HL-60 (cell line): ENCODE results near the gene GRIN1.

Source experiments
- DNase-seq, 2 experiments: peaks; one replicate each; pipeline ENCODE4 v3.0.0-alpha.2; 2010 to 2020; ENCODE audit warnings: low read depth in 1 of 2, low spot score in 1 of 2
- H3K27ac ChIP-seq: fragments of 250-450 bp; sonication (Bioruptor Pico); replicated peaks from 2 replicates; pipeline ENCODE4 v1.5.1; 2020; ENCODE audit warnings: mild to moderate bottlenecking, moderate library complexity
- H3K27me3 ChIP-seq: fragments of 250-450 bp; sonication (Bioruptor Pico); 2 replicates; pipeline ENCODE4 v1.5.1; 2021; ENCODE audit warnings: mild to moderate bottlenecking, moderate library complexity; ENCODE audit not compliant: insufficient read depth, poor library complexity, severe bottlenecking
- H3K4me3 ChIP-seq: replicated peaks from 2 replicates; pipeline ENCODE4 v1.5.1; 2011; ENCODE audit warnings: mild to moderate bottlenecking, control low read depth, low read length; ENCODE audit not compliant: insufficient read depth
- GABPA ChIP-seq: IDR thresholded peaks from 2 replicates; pipeline ENCODE4 v1.6.1; 2012; ENCODE audit warnings: low read depth
- POLR2AphosphoS5 ChIP-seq: IDR thresholded peaks from 2 replicates; pipeline ENCODE4 v1.6.1; 2012; ENCODE audit warnings: low read depth
- SPI1 ChIP-seq: IDR thresholded peaks from 2 replicates; pipeline ENCODE4 v1.6.1; 2012; ENCODE audit warnings: low read depth, mild to moderate bottlenecking, borderline replicate concordance
- TF ChIP-seq, protein P1 (sequence below): IDR thresholded peaks from one replicate; pipeline ENCODE4 v1.5.1; 2011; ENCODE audit warnings: low read length, control low read depth, inconsistent platforms; ENCODE audit not compliant: insufficient read depth
- TF ChIP-seq, protein P2 (sequence below): IDR thresholded peaks from 2 replicates; pipeline ENCODE4 v1.6.1; 2012; ENCODE audit warnings: low read depth; ENCODE audit not compliant: insufficient replicate concordance

Gene GRIN1

DNA sequence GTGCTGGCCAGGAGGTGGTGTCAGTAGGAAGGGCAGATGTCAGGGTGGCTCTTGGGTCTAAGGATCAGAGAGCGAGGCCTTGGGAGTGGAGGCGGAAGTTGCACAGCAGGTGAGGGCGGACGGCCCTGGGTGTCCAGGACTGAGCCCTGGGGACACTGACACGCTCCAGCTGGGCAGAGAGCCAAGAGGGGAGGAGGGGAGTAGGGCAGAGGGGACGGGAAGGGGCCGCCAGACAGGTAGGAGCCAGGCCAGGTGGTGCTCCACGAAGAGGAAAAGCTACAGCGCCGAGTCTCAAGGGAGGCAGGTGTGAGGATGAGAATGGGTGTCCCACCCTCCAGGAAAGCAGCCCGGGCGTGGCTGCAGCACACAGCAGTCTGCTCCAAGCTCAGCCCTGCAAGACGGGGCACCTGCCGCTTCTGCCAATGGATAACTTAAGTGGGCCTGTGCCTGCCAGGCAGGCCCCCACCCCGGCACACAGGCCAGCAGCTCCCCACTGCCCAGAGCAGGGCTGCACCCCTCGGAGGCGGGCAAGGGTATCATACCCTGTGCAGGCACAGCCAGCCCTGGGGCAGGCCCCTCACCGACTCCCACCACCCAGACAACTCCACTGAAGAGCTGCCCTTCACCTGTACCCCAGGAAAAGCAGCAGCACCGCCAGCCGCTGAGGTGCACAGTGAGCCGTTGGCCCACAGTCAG is 56.7 kb downstream of the GRIN1 start:
- Histone ChIP-seq H3K4me3 (no peak overlapping the region), H3K27me3 (no peaks in the 10 kb centered on the region), H3K27ac (no peak overlapping the region)
- no peak for DNase-seq
- TF ChIP-seq POLR2AphosphoS5 = no peak
- TF ChIP-seq GABPA = no peak
- TF ChIP-seq, protein P1, sequence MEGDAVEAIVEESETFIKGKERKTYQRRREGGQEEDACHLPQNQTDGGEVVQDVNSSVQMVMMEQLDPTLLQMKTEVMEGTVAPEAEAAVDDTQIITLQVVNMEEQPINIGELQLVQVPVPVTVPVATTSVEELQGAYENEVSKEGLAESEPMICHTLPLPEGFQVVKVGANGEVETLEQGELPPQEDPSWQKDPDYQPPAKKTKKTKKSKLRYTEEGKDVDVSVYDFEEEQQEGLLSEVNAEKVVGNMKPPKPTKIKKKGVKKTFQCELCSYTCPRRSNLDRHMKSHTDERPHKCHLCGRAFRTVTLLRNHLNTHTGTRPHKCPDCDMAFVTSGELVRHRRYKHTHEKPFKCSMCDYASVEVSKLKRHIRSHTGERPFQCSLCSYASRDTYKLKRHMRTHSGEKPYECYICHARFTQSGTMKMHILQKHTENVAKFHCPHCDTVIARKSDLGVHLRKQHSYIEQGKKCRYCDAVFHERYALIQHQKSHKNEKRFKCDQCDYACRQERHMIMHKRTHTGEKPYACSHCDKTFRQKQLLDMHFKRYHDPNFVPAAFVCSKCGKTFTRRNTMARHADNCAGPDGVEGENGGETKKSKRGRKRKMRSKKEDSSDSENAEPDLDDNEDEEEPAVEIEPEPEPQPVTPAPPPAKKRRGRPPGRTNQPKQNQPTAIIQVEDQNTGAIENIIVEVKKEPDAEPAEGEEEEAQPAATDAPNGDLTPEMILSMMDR = no peak
- no peak for TF ChIP-seq SPI1
- TF ChIP-seq, protein P2, sequence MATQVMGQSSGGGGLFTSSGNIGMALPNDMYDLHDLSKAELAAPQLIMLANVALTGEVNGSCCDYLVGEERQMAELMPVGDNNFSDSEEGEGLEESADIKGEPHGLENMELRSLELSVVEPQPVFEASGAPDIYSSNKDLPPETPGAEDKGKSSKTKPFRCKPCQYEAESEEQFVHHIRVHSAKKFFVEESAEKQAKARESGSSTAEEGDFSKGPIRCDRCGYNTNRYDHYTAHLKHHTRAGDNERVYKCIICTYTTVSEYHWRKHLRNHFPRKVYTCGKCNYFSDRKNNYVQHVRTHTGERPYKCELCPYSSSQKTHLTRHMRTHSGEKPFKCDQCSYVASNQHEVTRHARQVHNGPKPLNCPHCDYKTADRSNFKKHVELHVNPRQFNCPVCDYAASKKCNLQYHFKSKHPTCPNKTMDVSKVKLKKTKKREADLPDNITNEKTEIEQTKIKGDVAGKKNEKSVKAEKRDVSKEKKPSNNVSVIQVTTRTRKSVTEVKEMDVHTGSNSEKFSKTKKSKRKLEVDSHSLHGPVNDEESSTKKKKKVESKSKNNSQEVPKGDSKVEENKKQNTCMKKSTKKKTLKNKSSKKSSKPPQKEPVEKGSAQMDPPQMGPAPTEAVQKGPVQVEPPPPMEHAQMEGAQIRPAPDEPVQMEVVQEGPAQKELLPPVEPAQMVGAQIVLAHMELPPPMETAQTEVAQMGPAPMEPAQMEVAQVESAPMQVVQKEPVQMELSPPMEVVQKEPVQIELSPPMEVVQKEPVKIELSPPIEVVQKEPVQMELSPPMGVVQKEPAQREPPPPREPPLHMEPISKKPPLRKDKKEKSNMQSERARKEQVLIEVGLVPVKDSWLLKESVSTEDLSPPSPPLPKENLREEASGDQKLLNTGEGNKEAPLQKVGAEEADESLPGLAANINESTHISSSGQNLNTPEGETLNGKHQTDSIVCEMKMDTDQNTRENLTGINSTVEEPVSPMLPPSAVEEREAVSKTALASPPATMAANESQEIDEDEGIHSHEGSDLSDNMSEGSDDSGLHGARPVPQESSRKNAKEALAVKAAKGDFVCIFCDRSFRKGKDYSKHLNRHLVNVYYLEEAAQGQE = no peak

DNA sequence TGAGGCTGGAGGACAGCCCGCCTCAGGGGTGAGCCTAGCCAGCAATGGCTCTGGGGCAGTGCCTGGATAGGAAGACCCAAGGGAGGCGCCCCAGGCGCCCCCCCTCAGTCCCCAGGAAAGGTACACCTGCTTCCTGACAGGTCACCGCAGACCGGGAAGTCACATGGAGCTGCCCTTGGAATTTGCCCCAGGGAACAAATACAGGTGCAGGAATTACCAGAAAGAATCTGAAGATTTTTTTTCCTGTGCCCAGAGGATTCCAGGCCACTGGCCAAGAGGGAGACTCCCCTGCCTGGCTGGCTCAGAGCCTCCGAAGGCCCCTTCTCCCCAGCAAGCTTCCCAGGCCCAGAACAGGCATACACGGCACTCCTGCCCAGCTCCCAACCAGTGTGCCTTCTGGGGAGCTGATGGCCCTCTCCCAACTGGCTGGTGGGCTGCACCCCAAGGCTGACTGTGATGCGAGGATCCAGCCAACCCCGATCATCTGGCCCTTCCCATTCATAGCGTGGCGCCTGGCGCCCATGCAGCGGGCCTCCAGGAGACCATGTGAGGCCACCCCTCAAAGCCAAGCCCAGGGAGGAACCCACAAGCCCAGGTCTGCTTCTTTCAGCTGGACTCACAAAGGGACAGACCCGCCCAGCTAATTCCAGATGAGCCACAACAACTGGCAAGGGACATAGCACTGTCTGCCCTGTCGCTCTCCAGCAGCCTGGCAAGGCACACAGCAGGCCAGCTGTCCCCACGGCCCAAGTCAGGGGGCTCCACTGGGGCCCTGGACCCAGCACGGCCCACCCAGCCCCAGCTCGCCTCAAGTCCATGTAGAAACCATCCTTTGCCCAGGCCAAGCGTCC is 59.3 kb downstream of the GRIN1 start:
- TF ChIP-seq SPI1 (no peak), GABPA (no peak), POLR2AphosphoS5 (no peak)
- TF ChIP-seq, protein P1 = no peak
- TF ChIP-seq, protein P2 = no peak
- no peak for DNase-seq
- no peak overlapping the region for H3K4me3 ChIP-seq
- no peaks in the 10 kb centered on the region for H3K27me3 ChIP-seq
- no peak overlapping the region for H3K27ac ChIP-seq

DNA sequence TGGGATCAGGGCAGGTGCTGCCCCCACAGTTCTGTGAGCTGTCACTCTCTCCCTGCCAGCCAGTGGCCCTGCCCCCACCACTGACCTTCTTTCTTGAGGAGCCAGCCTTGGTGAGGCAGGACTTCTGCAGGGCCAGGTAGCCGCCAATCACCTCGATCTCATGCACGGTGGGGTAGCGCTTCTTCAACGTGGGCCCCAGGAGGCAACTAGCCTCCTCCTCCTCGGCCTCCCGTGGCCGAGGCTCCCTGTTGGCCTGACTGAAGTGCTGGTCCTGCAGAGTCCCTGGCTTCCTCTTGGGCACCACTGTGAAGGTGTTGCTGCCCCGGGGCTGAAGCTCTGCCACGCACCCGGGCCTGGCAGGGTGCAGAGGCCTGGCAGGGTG is 59.9 kb downstream of the GRIN1 start:
- Histone ChIP-seq H3K27me3 (no peaks in the 10 kb centered on the region), H3K27ac (no peak overlapping the region), H3K4me3 (no peak overlapping the region; the same call in 1 of the 2 replicates)
- DNase-seq = no peak
- TF ChIP-seq, protein P2 = no peak
- TF ChIP-seq, protein P1 = no peak
- TF ChIP-seq POLR2AphosphoS5 (no peak), GABPA (no peak), SPI1 (no peak)
